GM18526 (cell line): ENCODE data around the gene EMC8.

Source experiments
- POLR2A ChIP-seq: IDR thresholded peaks from 3 replicates; pipeline ENCODE4 v1.6.1; 2011; ENCODE audit not compliant: insufficient read length; ENCODE audit errors: extremely low read depth

Gene EMC8

GRCh38 chr16:85836706-85837582 lies 37.6 kb upstream of the EMC8 start:
- TF ChIP-seq POLR2A, result no peak

DNA sequence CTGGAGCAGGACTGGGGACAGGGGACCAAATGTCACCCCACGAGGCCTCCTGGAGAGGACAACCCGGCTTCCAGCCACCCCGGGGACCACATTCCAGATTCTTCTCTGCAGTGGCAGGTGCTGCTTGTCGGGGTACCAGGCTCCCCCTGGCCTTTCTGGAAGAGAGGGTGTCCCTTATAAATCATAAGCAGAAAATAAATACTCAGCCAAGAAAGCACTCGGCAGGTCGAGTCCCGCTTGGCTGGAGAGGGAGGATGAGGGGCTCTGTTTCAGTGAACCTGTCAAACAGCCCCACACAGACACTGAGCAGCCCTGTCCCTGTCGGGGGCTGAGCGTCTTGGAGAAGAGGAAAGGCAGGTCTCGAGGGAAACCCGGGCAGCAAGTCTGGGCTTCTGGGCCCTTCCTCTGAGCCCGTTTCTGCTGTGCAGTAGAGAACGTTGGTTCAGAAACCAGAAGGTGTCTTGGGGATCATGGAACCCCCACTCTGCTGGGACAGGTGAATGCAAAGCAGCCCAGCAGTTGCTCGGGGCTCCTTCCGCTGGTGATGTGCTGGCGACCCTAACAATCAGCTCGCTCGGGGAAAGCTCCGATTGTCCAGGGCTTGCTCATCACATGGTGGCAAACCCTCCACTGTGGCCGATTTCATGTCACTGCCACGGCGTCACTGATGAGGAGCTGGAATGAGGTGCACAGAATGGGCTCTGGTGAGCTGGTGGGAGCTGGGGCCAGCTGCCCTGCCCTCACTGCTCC lies 36.8 kb upstream of the EMC8 start:
- no peak for TF ChIP-seq POLR2A

- no peak for TF ChIP-seq POLR2A
Observed at GRCh38 chr16:85835227-85835751, 35.9 kb upstream of the EMC8 start.

GRCh38 chr16:85834741-85835140 lies 35.4 kb upstream of the EMC8 start:
- no peak for TF ChIP-seq POLR2A

DNA sequence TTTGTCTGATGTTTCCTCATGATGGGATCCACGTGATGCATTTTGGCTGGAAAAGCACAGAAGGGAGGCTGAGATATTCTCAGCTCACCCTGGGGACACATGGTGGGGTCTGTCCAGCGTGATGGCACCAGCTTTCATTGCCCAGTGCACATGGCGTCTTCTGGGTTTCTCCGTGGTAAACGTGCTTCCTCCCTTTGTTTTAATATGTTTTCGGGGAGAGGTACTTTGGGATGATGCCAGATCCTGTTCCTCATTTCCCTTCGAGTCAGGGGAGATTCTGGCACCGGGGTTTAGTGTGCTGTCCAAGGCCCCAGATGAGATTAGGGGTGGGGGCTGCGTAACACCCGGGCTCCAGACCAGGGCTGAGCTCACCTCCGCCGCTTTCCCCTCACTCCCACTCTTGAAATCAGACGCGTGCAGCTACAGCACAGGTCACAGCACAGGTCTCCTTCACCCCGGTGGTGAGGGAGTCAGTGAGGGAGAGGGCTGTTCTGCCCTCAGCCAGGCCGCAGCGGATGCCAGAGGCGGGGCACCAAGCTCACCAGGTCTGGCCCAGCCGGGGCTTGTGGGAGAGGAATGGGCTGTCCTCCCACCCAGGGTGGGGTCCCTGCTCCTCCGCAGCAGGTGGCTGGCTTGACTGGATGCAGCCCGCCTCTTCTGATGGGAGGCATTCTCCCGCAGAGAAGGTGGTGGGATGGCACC lies 34.0 kb upstream of the EMC8 start:
- no peak for TF ChIP-seq POLR2A

- TF ChIP-seq POLR2A, result no peak
Observed at GRCh38 chr16:85832570-85833218, 33.4 kb upstream of the EMC8 start.

DNA sequence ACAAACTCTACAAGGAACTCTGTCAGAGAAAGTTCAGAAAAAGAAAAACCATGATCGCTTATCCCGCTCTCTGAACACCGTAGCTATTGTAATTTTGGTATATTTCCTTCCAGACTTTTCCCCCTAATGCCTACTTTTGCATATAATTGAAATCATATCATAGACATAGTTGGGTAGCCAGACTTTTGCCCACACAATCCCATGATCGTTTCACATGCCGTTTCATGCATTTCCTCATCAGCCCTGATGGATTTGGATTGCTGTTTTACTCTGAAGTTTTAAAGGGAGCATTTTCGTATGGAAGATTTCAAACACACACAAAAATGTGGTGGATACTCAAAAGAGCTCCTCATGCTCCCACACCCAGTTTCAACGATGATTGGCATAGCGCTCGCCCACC lies 31.5 kb upstream of the EMC8 start:
- TF ChIP-seq POLR2A, result no peak

- no peak for TF ChIP-seq POLR2A
Observed at GRCh38 chr16:85829751-85830445, 30.6 kb upstream of the EMC8 start.

DNA sequence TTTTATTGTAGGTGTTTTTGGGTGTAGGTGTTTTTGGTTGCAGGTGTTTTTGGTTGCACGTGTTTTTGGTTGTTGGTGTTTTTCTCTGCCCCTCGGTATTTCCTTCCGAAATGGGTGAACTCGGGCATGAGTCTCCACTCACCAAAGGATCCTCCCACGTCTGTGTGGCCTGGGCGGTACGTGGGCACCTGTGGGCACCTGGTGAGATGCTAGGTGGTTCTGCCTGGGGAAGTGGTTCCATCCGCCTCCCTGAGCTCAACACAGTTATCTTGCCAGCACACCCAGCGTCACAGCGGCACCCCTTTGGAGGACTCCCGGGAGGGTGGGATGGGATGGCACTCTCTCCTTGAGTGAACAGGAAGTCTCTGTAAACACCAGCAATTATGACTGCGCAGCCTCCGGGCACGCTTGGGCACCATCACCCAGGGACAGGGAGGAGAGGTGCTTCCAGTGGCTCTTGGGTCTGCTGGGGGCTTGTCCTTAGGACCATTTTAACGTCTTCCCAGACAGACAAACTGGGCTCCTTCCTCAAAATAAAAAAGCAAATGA lies 29.9 kb upstream of the EMC8 start:
- TF ChIP-seq POLR2A, result no peak

DNA sequence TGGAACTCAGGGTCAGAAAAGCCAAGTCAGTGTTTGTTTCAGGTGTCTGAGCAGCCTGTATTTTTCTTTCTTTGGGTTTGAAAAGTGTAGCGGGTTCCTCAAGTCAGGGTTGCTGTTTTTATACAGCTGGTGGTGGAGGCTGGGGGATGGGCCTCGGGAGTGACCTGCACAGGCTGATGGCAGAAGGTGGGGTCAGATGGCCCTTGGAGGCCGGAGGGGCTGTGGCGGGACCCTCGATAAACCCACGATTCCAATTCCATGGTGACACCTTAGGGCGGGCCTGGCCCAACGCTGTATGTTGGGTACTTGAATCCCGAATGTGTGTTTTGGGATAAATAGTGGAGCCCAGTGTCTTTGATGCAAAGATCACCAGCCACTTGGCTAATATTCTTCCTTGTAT lies 28.8 kb upstream of the EMC8 start:
- no peak for TF ChIP-seq POLR2A

DNA sequence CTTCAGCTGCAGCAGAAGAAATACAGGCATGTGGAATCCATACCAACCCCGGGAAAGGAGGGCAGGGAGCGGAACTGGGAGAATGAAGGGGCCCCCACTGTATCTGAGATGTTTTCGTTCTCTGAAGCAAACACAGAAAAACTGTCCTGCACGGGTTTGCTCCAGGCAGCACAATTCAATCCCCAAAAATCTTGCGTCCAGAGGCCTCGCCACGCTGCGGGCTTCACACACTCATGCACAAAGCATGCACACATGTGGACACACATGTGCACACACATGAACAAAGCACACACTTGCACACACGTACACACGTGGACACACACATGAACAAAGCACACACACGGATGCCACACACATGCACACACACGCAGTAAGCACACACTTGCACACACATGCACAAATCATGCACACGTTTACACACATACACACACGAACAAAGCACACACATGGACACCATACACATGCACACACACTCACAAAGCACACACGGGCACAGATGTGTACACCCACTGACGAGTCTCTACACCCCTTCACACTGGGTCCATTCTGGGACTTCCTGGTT lies 27.4 kb upstream of the EMC8 start:
- no peak for TF ChIP-seq POLR2A

DNA sequence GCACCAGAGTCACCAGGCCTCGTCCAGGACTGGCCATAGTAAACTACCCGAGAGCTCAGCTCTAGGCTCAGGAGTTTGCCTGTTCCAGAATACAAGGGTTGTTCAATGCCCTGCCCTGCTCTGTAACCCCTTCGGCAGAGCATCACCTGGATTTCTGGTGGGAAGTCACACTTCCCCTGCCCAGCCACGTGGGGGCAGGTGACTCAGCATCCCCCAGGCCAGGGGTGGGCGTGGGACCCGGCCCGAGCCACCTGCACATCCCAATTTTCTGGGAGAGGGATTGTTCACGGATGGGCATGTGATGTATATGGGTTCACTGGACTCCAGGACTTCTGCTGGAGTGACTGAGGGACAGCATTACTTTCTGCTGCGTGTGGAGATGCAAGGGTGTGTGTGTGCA lies 26.0 kb upstream of the EMC8 start:
- no peak for TF ChIP-seq POLR2A

DNA sequence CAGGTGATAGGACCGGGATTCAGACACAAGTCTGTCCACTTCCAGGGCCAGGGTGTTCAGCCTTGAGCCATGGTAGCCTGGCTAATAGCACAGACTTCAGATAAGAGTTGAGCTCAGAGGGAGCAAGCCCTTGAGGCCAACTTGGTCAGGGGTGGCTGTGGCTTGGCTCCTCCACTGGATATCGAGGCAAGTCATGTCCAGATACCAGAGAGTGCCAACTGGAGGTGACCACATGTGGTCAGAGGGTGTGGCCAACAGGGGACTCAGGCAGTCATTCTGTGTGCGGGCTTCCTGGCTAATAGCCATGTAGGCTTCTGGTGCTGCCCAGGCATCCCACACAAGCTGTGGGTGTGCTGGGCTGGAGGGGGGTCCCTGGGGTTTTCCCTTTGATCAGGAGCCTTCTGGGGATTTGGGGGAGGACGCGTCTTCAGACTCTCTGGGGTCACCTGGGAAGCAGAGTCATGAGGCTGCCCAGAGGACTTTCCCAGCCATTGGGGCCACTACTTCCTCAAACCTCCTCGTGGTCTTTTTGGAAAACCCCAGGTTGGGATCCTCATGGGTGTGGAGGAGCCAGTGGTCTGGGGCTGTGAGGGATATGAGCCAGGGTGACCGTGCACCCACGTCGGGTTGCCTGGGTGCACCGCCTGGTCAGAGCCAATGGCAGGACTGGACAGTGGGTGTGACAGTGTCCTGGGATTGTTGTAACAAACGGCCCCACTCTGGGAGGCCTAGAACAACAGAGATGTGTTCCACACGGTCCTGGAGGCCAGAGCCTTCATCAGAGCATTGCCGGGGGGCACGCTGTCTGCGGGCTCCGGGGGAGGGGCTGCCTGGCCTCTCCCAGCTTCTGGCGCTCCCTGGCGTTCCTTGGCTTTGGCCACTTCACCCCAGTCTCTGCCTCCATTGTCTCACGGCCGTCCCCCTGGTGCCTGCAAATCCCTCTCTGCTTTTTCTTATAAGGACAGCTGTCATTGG lies 25.1 kb upstream of the EMC8 start:
- no peak for TF ChIP-seq POLR2A
